Activated CD4-positive, alpha-beta T cell treated with anti-CD3 and anti-CD28 coated beads, Interleukin-2, amount 50 U/mL, for 24 hours (primary cell): ENCODE data around the gene ASZ1.
"Not testable (repeated sequence)": the region's sequence is repeated elsewhere in the genome, so short reads cannot be mapped to it uniquely, and the experiment has no call there.

Experiments used
- DNase-seq, 2 donors: peaks; one replicate each; pipeline ENCODE4 v3.0.0-alpha.2; 2020; ENCODE audit warnings: low read depth in 1 of 2, low spot score in 1 of 2

Gene ASZ1

GRCh38 chr7:117427258-117427701, at the start of gene ASZ1:
Gene ASZ1, minus strand, starts transcription at chr7:117427493. Its CDS starts 33 bp downstream, at chr7:117427460.
- no peak for DNase-seq

GRCh38 chr7:117476557-117477215, 49.4 kb upstream of the ASZ1 start:
- DNase-seq, result no peak

GRCh38 chr7:117472335-117472734, 45.0 kb upstream of the ASZ1 start:
- no peak for DNase-seq

- DNase-seq, result no peak
Observed at GRCh38 chr7:117470777-117471176, 43.5 kb upstream of the ASZ1 start.

GRCh38 chr7:117468174-117468573, 40.9 kb upstream of the ASZ1 start:
- no peak for DNase-seq

- not testable (repeated sequence) for DNase-seq
Observed at GRCh38 chr7:117460815-117461214, 33.5 kb upstream of the ASZ1 start.

GRCh38 chr7:117459735-117460134, 32.4 kb upstream of the ASZ1 start:
- no peak for DNase-seq

GRCh38 chr7:117458977-117459583, 31.8 kb upstream of the ASZ1 start:
- no peak for DNase-seq

GRCh38 chr7:117448655-117449054, 21.4 kb upstream of the ASZ1 start:
- DNase-seq, result no peak

- DNase-seq, result no peak
Observed at GRCh38 chr7:117446220-117446815, 19.0 kb upstream of the ASZ1 start.

GRCh38 chr7:117445206-117445605, 17.9 kb upstream of the ASZ1 start:
- no peak for DNase-seq

GRCh38 chr7:117444646-117445045, 17.4 kb upstream of the ASZ1 start:
- DNase-seq, result no peak

GRCh38 chr7:117435475-117436043, 8.3 kb upstream of the ASZ1 start:
- DNase-seq, result no peak

- no peak for DNase-seq
Observed at GRCh38 chr7:117424090-117424829, 3.0 kb downstream of the ASZ1 start.

GRCh38 chr7:117414591-117414990, 12.7 kb downstream of the ASZ1 start:
- not testable (repeated sequence) for DNase-seq

GRCh38 chr7:117412946-117413559, 14.2 kb downstream of the ASZ1 start:
- no peak for DNase-seq

GRCh38 chr7:117412390-117412789, 14.9 kb downstream of the ASZ1 start:
- DNase-seq, result no peak

GRCh38 chr7:117411539-117411938, 15.8 kb downstream of the ASZ1 start:
- no peak for DNase-seq

GRCh38 chr7:117408831-117409230, 18.5 kb downstream of the ASZ1 start:
- no peak for DNase-seq

- no peak for DNase-seq
Observed at GRCh38 chr7:117405519-117405918, 21.8 kb downstream of the ASZ1 start.

GRCh38 chr7:117403737-117404136, 23.6 kb downstream of the ASZ1 start:
- DNase-seq, result no peak
